HG03439 (cell line): Measurements from ENCODE around the gene SORCS2.

Experiments used
- ATAC-seq: cut with Tn5 transposase; IDR thresholded peaks from one replicate; pipeline ENCODE4 v1.9.1; 2021; ENCODE audit warnings: mild to moderate bottlenecking, moderate library complexity; ENCODE audit not compliant: unreplicated experiment

The SORCS2 gene

DNA sequence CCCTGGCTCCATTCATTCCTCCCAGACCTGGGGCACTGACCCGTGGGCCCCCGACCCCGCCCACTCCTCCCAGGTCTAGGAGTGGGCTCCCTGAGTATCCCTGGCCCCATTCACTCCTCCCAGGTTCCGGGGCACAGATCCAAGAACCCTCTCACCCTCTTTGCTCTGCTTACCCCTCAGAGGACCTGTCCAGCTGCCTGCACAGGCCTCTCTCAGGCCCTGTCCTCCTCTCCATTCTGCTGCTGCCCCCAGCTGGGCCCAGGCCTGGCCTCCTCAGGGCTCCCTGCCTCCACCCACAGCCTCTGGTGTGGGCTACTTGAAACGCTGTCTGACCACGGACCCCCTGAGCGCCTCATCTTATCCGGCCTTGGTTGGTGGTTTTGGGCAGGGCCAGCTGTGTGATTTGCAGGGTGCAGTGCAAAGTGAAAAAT lies 460.1 kb downstream of the SORCS2 start:
- no peak for ATAC-seq

DNA sequence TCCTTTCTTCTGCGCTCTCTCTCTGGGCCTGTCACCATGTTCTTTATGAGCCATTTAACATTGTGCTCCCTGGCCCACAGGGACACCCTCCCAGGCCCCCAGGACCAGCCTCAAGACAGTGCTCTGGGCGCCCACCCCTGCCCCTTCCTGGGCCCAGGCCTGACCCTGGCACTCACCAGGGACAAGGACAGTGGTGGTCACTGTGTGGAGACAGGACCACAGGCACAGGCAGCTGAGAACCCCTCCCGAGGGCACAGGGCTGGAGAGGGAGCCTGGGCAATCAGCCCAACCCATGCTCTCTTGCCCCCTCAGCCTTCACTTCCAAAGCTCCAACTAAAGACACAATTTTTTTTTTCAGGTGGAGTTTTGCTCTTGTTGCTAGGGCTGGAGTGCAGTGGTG lies 460.6 kb downstream of the SORCS2 start:
- no peak for ATAC-seq

DNA sequence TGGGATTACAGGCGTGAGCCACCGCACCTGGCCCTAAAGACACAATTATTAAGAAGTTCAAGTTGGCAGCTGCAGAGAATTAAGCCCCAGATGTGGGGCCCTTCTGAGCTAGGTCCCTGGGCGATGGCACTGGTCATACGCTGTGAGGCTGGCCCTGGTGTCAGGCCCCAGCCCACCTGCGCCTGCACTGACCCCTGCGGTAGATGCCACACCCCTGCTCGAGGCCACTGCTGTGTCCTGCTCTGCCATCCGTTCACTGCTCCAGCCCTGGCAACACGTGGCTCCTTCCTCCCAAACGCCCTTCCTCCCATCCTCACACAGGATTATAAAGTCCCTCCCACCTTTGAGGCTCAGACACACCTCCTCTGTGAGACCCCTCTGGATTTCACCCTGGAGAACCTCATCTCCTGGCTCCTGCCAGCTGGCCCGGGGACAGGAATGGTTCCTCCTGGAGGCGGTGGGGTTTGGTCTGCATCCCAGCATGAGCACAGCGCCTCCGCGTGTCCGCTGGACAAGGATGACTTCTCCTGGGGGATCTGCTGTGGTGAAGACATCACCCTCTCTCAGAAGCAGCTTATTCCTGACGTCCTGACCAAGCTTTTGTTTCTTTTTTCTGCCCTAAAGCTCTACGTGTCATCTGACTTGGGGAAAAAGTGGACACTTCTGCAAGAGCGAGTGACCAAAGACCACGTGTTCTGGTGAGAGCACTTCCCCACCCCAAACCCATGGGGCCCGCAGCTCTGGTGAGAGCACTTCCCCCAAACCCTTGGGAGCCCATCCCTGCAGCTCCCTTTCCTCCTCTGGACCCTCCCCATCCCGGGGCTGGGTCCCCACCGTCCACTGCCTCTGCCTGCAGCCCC lies 461.4 kb downstream of the SORCS2 start:
- no peak for ATAC-seq

GRCh38 chr4:7654550-7655445 lies 462.5 kb downstream of the SORCS2 start:
- ATAC-seq: no peak

DNA sequence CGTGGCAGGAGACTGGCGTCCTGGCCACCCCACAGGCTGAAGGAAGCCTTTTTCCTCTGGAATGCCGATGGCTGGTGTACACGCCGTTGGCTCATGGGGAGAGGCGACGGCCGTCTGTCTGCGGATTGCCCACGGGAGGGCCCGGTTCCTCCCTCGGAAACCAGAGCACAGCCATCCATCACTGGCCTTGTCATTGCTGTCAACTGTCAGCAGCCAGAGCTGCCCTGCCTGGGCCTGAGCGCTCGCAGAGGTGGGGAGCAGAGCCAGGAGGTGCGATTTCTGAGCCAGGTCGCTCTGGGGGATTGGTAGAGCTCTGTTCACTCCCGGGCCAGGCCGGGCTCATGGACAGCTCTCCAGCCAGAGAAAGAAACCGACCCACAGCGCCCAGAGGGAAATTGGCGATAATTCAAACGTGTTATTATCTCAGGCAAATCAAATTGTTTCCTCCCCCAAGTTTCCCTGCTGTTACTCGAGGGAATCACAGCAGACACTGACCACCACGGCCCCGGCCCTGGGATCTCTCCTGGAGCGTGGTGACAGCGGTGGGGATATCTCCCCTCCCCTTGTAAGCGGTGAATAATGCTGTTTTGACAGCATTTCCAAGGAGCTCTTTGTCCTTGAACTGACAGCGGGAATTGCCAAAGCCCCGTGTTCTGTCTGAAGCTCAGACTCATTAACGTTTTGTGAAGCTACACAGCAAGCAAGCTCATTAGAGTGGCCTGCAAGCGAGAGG lies 463.3 kb downstream of the SORCS2 start:
- ATAC-seq: no peak

GRCh38 chr4:7656244-7656800 lies 464.0 kb downstream of the SORCS2 start:
- ATAC-seq: no peak

DNA sequence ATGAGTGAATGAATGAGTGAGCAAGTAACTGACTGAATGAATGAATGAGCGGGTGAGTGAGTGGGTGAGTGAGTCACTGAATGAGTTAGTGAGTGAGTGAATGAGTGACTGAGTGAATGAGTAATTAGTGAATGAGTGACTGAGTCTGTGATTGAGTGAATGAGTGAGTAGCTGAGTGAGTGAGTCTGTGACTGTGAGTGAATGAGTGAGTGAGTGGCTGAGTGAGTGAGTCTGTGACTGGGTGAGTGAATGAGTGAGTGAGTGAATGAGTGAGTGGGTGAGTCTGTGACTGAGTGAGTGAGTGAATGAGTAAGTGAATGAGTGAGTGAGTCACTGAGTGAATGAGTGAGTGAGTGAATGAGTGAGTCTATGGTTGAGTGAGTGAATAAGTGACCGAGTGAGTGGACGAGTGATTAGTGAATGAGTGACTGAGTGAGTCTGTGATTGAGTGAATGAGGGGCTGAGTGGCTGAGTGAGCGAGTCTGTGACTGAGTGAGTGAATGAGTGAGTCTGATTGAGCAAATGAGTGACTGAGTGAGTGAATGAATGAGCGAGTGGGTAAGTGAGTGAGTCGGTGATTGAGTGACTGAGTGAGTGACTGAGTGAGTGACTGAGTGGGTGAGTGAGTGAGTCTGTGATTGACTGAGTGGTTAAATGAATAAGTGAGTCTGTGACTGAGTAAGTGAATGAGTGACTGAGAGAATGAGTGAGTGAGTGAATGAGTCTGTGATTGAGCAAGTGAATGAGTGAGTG lies 465.4 kb downstream of the SORCS2 start:
- no peak for ATAC-seq

DNA sequence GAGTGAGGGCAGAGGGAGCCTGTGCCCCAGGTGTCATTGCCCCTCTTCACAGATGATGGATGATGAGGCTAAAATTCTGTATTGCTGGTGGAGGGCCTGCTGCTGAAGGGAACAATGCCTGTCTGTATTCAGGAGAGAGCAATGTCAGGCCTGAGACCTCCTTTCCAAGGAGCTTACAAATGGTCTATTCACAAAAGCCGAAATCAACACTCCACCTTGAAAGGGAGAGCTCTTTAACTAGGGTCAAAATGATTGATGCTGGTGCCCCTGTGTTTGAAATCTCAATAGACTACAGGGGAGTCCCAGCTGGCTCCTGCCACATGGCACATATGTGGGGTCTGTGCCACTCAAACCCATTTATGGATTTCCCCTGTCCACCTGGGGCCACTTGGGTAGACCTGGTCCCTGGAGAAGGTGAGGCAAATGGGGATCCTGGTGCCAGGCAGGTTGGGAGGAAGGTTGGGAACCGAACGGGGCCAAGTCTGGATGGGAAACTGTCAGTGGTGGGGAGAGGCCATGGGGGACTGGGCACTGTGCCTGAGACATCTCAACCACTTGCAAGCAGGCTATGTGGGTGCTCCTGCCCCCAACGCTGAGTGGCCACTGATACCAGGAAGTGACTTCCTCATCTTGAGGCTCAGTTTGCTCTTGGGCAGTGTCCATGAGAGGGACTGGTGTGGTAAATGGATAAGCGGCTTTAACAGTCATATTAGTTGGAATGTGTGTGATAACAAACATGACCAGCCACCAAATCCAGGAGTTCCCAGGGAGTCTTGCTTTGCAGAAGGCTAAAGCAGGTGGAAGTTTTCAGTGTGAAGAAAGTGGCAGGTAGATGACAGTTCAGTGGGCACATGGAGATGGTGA lies 466.2 kb downstream of the SORCS2 start:
- ATAC-seq: no peak

- no peak for ATAC-seq
Measured at GRCh38 chr4:7659429-7660175, 467.3 kb downstream of the SORCS2 start.

- ATAC-seq: no peak
Measured at GRCh38 chr4:7660176-7661039, 468.1 kb downstream of the SORCS2 start.

- no peak for ATAC-seq
Measured at GRCh38 chr4:7661066-7661748, 468.9 kb downstream of the SORCS2 start.

DNA sequence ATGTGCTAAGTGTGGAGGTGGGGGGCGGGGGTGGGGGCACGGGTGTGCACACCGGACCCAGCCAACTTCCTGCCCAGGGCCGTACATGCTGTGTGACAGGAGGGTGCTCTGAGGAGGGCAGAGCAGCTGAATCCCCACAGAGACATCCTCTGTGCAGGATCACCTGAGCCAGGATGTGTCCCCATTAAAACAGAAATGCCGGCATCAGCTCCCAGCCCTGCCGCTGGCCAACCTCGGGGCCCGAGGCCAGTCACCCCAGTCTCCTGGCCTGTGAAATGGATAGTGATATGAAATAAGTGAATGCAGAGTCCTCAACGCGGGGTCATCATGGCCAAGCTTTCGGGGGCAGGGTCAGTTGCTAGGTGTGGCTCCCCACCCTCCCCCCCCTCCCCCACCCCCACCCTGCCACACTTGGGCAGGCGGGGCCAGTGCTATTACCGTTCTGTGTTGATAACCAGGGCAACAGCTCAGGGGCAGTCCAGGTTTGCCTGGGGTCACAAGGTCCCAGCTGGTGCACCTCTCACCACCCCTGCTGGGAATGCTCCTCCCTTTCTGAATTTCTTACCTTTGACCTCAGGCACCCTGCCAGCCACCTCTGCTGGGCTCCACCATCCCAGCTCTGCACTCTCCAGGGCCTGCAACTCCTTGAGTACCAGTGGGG lies 469.6 kb downstream of the SORCS2 start:
- ATAC-seq: no peak

GRCh38 chr4:7662507-7662846 lies 470.1 kb downstream of the SORCS2 start:
- ATAC-seq: no peak

- no peak for ATAC-seq
Measured at GRCh38 chr4:7663075-7663541, 470.8 kb downstream of the SORCS2 start.

DNA sequence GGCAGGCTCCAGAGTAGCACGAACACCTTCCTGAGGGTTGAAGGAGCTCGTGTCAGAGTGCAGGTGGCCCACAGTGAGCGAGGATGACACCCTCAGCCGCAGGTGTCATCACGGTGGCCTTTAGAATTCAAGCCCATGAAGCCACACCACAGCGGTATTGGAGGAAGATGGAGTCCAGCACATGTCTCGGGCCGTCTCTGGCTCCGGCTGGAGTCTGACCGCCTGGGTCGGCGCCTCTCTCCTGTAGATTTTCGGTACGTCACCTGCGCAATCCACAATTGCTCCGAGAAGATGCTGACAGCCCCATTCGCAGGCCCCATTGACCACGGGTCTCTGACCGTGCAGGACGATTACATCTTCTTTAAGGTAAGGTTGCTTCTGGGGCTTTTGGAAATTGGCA lies 471.8 kb downstream of the SORCS2 start:
- no peak for ATAC-seq

- no peak for ATAC-seq
Measured at GRCh38 chr4:7665321-7665720, 473.0 kb downstream of the SORCS2 start.
